GM21576 (cell line): Measurements from ENCODE around the gene CALML5.
"Not testable (repeated sequence)": the region's sequence is repeated elsewhere in the genome, so short reads cannot be mapped to it uniquely, and the experiment has no call there.

Source experiments
- ATAC-seq: cut with Tn5 transposase; IDR thresholded peaks from one replicate; pipeline ENCODE4 v1.9.1; 2021; ENCODE audit warnings: mild to moderate bottlenecking, moderate library complexity; ENCODE audit not compliant: unreplicated experiment

The CALML5 gene

DNA sequence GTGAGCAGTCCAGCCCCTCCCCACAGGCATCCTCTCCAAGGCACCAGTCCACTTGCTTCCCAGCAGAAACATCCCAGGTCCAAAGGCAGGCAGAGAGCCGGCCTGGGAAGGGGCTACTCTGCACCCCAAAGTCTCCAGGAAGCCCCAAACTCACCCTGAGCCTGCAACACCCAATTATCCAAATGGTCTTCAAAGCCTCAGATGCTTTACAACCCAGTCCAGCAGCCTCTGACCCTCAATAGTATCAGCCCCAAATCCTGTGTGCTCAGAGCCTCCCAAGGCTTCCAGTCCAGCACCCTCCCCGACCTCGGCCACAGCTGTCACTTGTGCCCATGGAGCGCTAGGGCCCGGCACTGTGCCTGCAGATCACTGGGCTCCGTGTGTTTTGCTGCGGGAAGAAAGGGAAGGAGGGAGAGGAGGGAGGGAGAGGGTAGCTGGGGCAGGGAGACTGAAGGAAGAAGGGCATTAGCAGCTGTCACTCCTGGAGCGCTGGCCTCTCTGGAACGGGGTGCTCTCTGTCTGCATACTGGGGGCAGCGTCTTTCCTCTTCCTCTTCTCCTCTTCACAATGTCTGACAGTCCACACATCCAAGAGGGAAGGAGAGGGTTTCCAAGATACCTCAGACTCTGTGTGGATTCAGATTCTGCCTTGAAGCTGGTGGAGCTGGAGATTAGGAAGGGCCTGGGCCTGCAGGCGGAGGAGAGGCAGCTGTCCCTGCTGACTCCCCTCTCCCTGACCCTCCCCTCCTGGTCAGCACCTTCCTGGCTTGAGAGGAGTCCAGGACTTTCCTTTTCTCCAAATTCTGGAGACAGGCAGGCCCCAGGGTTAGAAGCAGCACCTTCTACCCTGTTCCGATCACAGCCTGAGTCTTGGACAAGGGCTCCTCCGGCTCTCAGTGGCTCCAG lies 13.2 kb downstream of the CALML5 start:
- no peak for ATAC-seq

- no peak for ATAC-seq
Measured at GRCh38 chr10:5485290-5485689, 14.1 kb downstream of the CALML5 start.

DNA sequence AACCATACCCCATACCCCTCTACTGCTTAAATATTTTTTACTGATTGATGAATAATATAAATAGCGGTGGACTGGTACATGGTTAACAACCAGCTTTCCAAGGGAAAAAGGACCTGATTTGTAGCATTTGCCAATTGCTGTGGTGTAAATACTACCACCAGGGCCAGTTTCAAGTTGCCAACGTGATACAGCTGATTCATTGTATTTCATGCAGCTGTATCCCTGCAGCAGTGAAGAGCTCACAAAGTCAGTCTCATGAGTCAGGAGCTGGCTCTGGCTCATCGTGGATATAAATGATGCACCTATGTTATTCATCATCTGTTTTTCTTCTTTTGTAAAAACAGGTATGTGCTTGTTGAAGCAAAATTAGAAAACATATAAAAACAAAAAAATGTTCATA lies 15.2 kb downstream of the CALML5 start:
- no peak for ATAC-seq

DNA sequence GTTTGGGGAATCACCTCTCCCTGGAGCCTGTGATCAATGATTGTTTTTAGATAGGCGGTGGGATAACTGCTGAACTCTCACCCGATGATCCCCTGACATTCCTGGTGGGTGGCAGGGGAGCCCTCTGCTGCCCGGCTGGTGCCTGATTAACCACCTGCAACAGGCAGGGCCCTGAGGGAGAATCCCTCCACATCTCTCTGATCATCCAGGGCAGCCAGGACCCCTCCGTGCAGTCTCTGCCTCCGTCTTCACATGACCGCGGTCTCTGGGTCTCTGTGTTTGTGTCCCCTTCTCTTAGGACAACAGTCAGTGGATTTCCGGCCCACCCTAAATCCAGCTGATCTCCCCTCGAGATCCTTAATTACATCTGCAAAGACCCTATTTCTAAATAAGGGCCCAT lies 17.4 kb downstream of the CALML5 start:
- no peak for ATAC-seq

DNA sequence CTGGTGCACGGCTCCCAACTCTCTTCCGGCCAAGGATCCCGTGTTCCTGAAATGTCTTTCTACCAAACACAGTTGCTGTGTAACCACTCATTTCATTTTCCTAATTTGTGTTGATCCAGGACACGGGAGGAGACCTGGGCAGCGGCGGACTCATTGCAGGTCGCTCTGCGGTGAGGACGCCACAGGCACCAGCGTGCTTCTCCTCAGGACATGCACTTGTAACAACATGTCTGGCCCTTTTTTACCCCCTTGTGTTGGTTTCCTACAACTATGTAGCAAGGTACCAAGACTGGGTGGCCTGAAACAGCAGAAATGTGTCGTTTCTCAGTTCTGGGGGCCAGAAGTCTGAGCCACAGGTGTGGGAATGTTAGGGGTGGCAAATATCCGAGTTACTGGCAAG lies 18.2 kb downstream of the CALML5 start:
- no peak for ATAC-seq

- ATAC-seq = no peak
Measured at GRCh38 chr10:5480162-5480941, 19.0 kb downstream of the CALML5 start.

- no peak for ATAC-seq
Measured at GRCh38 chr10:5479481-5480161, 19.7 kb downstream of the CALML5 start.

DNA sequence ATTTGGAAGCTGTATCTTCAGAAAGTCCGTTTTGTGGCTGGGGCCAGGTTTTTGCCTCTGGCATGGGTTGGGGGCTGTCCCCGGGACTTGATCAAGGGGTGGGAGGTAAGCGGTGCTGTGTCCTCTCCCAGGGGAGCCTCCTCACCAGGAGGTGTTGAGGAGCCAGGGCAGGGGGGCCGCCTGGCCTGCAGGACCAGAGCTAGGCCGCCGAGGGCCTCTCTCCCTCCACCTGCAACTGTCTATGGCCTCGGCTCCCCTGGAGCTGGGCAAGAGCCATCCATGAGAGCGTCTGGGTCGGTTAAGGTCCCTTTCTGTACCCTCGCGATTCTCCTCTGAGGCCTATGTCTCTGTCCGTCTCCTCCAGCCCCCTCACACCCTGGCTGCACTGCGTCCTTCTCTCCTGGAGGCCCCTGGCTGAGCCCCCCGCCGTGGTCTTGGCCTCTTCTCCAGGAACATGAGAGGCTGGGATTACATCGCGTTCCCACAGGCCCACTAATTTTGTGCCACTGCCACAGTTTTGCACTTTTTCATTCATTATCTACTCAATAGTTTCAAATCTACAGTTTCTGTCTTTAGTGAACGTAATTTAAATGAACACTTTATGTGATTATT lies 20.6 kb downstream of the CALML5 start:
- ATAC-seq = no peak

- no peak for ATAC-seq
Measured at GRCh38 chr10:5477948-5478693, 21.2 kb downstream of the CALML5 start.

- no peak for ATAC-seq
Measured at GRCh38 chr10:5476918-5477525, 22.3 kb downstream of the CALML5 start.

DNA sequence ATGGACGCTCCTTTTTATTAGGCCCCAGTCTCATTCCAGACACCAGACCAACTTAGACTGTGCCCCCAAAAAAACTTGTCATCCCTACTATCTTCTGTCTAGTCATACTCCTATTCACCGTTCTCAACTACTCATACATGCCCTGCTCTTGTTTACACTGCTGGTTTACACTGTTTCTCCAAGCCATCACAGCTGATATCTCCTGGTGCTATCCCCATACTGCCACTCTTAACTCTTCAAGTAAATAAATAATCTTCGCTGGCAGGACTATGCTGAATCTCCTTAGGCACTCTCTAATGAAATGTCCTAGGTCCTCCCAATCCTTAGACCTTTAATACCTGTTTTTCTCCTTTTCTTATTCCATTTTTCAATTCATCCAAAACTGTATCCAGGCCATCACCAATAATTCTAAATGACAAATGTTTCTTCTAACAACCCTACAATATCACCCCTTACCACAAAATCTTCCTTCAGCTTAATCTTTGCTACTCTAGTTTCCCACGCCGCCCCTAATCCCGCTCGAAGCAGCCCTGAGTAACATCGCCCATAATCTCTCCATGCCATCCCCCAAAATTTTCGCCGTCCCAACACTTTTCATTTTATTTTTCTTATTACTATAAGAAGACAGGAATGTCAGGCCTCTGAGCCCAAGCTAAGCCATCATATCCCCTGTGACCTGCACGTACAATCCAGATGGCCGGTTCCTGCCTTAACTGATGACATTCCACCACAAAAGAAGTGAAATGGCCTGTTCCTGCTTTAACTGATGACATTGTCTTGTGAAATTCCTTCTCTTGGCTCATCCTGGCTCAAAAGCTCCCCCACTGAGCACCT lies 23.2 kb downstream of the CALML5 start:
- ATAC-seq = not testable (repeated sequence)

GRCh38 chr10:5475088-5475487 lies 24.3 kb downstream of the CALML5 start:
- ATAC-seq = not testable (repeated sequence)

GRCh38 chr10:5474642-5475041 lies 24.7 kb downstream of the CALML5 start:
- not testable (repeated sequence) for ATAC-seq

DNA sequence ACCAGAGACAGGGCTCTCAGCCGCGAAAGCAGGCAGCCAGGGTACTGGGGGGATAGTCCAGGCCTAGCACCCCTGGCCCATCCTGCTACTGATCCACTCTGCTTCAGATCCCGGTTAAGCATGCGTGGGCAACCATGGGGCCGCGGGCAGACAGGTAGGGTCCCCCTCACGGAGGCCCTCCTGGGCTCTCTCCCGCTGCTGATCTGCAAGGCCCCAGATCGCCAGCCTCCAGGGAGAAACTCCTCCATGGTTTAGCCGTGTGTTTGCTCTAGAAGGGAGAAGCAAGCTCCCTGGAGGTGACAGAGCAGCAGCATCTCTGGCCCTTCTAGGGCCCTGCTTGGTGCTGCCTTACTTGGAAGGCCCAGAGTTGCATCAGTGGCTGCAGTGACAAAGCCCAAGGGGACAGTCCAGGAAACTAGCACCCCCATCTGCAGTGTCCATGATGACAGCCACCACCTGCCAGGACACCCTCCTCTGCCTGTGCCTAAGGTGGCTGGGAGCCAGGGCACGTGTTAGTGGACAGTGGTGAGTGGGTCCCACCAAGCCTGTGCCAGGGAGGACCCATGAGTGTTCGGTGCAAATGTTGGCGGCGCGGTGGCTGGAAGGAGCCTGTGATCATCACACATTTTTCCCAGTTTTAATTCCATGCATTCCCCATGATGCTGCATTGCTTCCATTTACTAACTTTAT lies 29.2 kb downstream of the CALML5 start:
- ATAC-seq = no peak

GRCh38 chr10:5469353-5470061 lies 29.9 kb downstream of the CALML5 start:
- no peak for ATAC-seq

GRCh38 chr10:5468262-5469106 lies 30.9 kb downstream of the CALML5 start:
- ATAC-seq = no peak
